Rectal smooth muscle tissue (tissue), 1 donor: ENCODE results near the gene IL12RB2.
"Not testable (repeated sequence)": the region's sequence is repeated elsewhere in the genome, so short reads cannot be mapped to it uniquely, and the experiment has no call there.

Experiments
- H3K27ac ChIP-seq: one replicate; pipeline ENCODE4 v1.7.0; 2013; ENCODE audit warnings: low read depth, low read length, inconsistent platforms
- H3K27me3 ChIP-seq: one replicate; pipeline ENCODE4 v1.7.0; 2013; ENCODE audit warnings: low read length; ENCODE audit not compliant: control insufficient read depth, insufficient read depth
- H3K36me3 ChIP-seq: one replicate; pipeline ENCODE4 v1.7.0; 2013; ENCODE audit warnings: low read length; ENCODE audit not compliant: control insufficient read depth, insufficient read depth
- H3K4me1 ChIP-seq: one replicate; pipeline ENCODE4 v1.7.0; 2013; ENCODE audit warnings: low read length; ENCODE audit not compliant: control insufficient read depth, insufficient read depth
- H3K4me3 ChIP-seq: one replicate; pipeline ENCODE4 v1.7.0; 2013; ENCODE audit warnings: low read length
- H3K9ac ChIP-seq: one replicate; pipeline ENCODE4 v1.7.0; 2013; ENCODE audit warnings: low read length

The IL12RB2 gene

GRCh38 chr1:67415041-67415440 is 107.4 kb downstream of the IL12RB2 start:
- Histone ChIP-seq H3K4me3 (no peak overlapping the region), H3K4me1 (no peaks in the 10 kb centered on the region), H3K9ac (no peak overlapping the region), H3K27me3 (no peaks in the 10 kb centered on the region), H3K36me3 (peaks cover 16% of the 10 kb centered on the region), H3K27ac (no peak overlapping the region)

DNA sequence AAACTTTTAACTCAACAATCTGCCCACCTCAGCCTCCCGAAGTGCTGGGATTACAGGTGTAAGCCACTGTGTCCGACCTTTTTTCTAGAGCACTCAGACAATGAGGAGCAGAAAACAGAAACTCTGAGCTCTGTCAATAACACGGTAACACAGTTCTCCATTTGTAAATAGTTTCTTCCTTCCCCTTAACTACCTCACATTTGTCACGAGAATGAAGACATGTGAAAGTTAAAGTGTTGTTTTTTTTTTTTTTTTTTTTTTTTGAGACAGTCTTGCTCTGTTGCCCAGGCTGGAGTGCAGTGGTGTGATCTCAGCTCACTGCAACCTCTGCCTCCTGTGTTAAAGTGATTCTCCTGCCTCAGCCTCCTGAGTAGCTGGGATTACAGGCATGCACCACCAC is 110.1 kb downstream of the IL12RB2 start:
- H3K4me3 ChIP-seq, H3K27me3 ChIP-seq, H3K4me1 ChIP-seq, H3K27ac ChIP-seq, H3K9ac ChIP-seq: not testable (repeated sequence)
- H3K36me3 ChIP-seq, result peaks cover 21% of the 10 kb centered on the region

DNA sequence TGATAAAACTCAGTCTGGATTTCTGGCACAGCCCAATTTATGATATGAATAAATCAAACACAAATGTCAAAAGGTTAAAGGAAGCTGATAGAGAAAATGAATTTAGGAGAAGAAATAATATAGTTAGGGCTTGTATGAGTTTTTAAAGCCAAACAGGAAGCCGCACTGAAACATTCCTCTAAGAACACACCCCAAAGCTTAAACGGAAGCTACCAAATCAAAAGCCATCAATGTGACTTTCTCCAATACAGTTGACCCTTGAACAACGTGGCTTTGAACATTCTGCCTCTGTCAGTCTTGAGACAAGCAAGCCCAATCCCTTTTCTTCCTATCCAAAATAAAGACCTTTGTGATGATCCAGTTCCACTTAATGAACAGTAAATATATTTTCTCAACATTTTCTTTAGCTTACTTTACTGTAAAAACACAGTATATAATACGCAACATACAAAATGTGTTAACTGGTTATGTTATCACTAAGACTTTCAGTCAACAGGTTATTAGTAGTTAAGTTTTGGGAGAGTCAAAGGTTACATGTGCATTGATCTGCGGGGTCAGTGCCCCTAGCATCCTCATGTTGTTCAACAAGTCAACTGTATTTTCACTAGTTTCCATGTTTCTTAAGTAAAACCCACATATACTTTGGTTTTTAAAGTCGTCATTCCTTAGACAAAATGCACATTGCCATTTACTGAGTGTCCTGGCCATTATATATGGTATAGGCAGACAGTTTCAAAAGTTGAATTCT is 111.3 kb downstream of the IL12RB2 start:
- Histone ChIP-seq H3K4me1 (no peaks in the 10 kb centered on the region), H3K27me3 (no peaks in the 10 kb centered on the region), H3K4me3 (no peak overlapping the region), H3K27ac (no peak overlapping the region), H3K9ac (no peak overlapping the region), H3K36me3 (peaks cover 21% of the 10 kb centered on the region)

- H3K4me1 ChIP-seq, result no peaks in the 10 kb centered on the region
- no peaks in the 10 kb centered on the region for H3K27me3 ChIP-seq
- no peak overlapping the region for H3K27ac ChIP-seq
- H3K4me3 ChIP-seq, result no peak overlapping the region
- no peak overlapping the region for H3K9ac ChIP-seq
- peaks cover 20% of the 10 kb centered on the region for H3K36me3 ChIP-seq
Measured at GRCh38 chr1:67420835-67421492, 113.3 kb downstream of the IL12RB2 start.

GRCh38 chr1:67427465-67427864 is 119.8 kb downstream of the IL12RB2 start:
- Histone ChIP-seq H3K27ac (no peak overlapping the region), H3K36me3 (peaks cover 11% of the 10 kb centered on the region), H3K4me1 (peaks cover 7% of the 10 kb centered on the region), H3K9ac (no peak overlapping the region), H3K27me3 (no peaks in the 10 kb centered on the region), H3K4me3 (peak overlapping the region; percentile 90)

DNA sequence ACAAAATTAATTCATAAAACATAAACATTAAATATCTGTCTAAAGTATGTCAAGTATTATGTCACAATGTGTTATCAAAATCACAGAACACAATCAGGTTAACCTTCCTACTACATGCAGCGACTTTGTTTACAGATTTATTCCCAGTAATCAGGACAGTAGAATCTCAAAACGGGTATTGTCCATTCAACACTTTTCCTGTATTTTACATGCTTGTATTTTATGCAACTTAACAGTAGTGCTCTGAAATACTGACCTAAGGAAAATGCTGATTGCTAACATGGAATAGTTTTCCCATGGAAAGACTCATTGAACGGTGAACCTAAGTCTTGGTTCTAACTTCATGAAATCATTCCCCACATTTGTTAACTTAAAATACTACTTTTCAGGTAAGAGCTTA is 120.3 kb downstream of the IL12RB2 start:
- Histone ChIP-seq H3K4me3 (peak overlapping the region; percentile 90), H3K27me3 (no peaks in the 10 kb centered on the region), H3K9ac (no peak overlapping the region), H3K4me1 (peaks cover 7% of the 10 kb centered on the region), H3K27ac (no peak overlapping the region), H3K36me3 (peaks cover 10% of the 10 kb centered on the region)

GRCh38 chr1:67429011-67429527 is 121.4 kb downstream of the IL12RB2 start:
- Histone ChIP-seq H3K27ac (peak overlapping the region; percentile 91), H3K4me3 (peak overlapping the region; percentile 90), H3K27me3 (no peaks in the 10 kb centered on the region), H3K4me1 (peaks cover 11% of the 10 kb centered on the region), H3K9ac (peak overlapping the region; percentile 46), H3K36me3 (peaks cover 7% of the 10 kb centered on the region)

- Histone ChIP-seq H3K27ac (peak overlapping the region; percentile 91), H3K36me3 (peaks cover 7% of the 10 kb centered on the region), H3K9ac (peak overlapping the region; percentile 46), H3K4me1 (peaks cover 13% of the 10 kb centered on the region), H3K27me3 (no peaks in the 10 kb centered on the region), H3K4me3 (peak overlapping the region; percentile 90)
Measured at GRCh38 chr1:67429528-67430357, 122.1 kb downstream of the IL12RB2 start.

DNA sequence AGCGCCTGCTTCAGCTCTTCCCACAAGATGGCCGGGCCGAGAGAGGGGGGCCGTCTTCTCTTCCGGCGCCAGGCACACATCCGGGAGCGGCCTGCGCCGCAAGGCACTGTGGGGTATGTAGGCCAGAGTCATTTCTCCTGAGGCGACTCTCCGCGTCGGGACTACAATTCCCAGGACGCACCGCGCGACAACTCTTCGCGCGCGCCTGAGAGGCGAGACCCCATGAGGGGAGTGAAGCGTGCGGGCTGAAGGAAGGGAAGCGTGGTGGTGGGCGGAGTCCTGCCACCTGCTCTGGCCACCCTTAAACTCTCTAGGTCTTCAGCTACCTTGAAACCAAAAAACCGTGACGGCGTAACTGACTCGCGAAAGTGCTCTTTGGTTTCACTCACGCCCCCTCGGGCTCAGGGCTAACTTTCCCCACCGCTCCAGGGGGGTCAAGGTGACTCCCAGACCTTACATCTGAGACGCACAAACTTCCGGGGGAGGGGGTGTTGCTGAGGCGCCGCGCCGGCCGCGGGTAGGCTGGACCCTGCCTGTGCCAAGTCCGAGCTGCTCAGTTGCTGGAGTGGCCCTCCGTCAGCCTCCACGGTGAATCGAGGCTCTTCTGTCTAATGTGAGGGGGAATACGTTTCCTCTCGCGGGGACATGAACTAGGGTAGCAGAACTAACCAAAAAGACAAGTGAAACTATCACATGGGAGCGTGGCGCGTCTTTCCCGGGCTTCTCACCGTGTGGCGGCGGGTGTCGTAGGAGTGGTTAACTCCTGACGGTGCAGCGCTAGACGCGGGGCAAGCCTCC is 122.9 kb downstream of the IL12RB2 start, which contains the start of gene SERBP1:
Gene SERBP1 (minus strand): TSS at position 45 of the 798 bp plus-strand sequence. CDS start 102 bp downstream, outside the sequence.
- Histone ChIP-seq H3K27me3 (no peaks in the 10 kb centered on the region), H3K4me3 (peak within 1 kb of the TSS; percentile 90), H3K4me1 (peaks cover 15% of the 10 kb centered on the region), H3K9ac (peak within 1 kb of the TSS; percentile 84), H3K36me3 (peaks cover 4% of the 10 kb centered on the region), H3K27ac (peak within 1 kb of the TSS; percentile 91)

- Histone ChIP-seq H3K27me3 (no peaks in the 10 kb centered on the region), H3K9ac (peak overlapping the region; percentile 84), H3K27ac (peak overlapping the region; percentile 91), H3K4me3 (peak overlapping the region; percentile 90), H3K4me1 (peaks cover 15% of the 10 kb centered on the region), H3K36me3 (no peaks in the 10 kb centered on the region)
Measured at GRCh38 chr1:67431156-67431765, 123.6 kb downstream of the IL12RB2 start.

- Histone ChIP-seq H3K27me3 (no peaks in the 10 kb centered on the region), H3K4me3 (peak overlapping the region; percentile 90), H3K4me1 (peaks cover 13% of the 10 kb centered on the region), H3K27ac (peak overlapping the region; percentile 91), H3K9ac (no peak overlapping the region), H3K36me3 (no peaks in the 10 kb centered on the region)
Measured at GRCh38 chr1:67431869-67432578, 124.4 kb downstream of the IL12RB2 start.
